ENCODE measurements around the gene NCAPD2. TPM values are rescaled to one million over a fixed set of nuclear protein-coding genes. Genes with fewer than 3 reads are reported as not detected.

NCAPD2 gene
- total RNA-seq, 1 experiment from 2014 or later, result 94.7 TPM

GRCh38 chr12:6532051-6532926, 38.4 kb downstream of the NCAPD2 start:
- Mint-ChIP-seq H3K9me3 (ENCODE audit: low read depth, unreplicated experiment) (no peaks in the 10 kb centered on the region), H3K4me1 (ENCODE audit: low read depth, unreplicated experiment) (peaks cover 27% of the 10 kb centered on the region), H3K27ac (ENCODE audit: unreplicated experiment) (peak overlapping the region; percentile 89), H3K4me3 (ENCODE audit: low read depth, unreplicated experiment) (peak overlapping the region; percentile 81), H3K36me3 (ENCODE audit: insufficient read depth, unreplicated experiment) (peaks cover 90% of the 10 kb centered on the region), H3K27me3 (ENCODE audit: unreplicated experiment) (no peaks in the 10 kb centered on the region)
- TF ChIP-seq CTCF (IDR thresholded peaks at IDR 0.05; ENCODE audit: unreplicated experiment), result no peak
- TSS peak; percentile 30 for BruUV-seq (replicated peaks)
- peak; percentile 72 for DNase-seq
- CTCF ChIA-PET, result interaction anchor here (1.1 kb wide), 1 partner anchor 38 kb away, joined by 4 read pairs; no protein-coding TSS in a partner anchor
- intact Hi-C loops (cut with micrococcal nuclease; ENCODE audit: unreplicated experiment), result loop anchor here (2.0 to 10.0 kb wide), 2 partner anchors 37 to 187 kb away; partner anchors contain the start of genes NCAPD2 and TNFRSF1A

- intact Hi-C loops (cut with micrococcal nuclease; ENCODE audit: unreplicated experiment), result loop anchor here (2.0 to 10.0 kb wide), 2 partner anchors 38 to 188 kb away; partner anchors contain the start of genes NCAPD2 and TNFRSF1A
- H3K27ac Mint-ChIP-seq (ENCODE audit: unreplicated experiment), result peak overlapping the region; percentile 89
- no peaks in the 10 kb centered on the region for H3K27me3 Mint-ChIP-seq (ENCODE audit: unreplicated experiment)
- H3K4me1 Mint-ChIP-seq (ENCODE audit: low read depth, unreplicated experiment), result peaks cover 27% of the 10 kb centered on the region
- DNase-seq, result peak; percentile 74
- H3K4me3 Mint-ChIP-seq (ENCODE audit: low read depth, unreplicated experiment), result peak overlapping the region; percentile 81
- H3K36me3 Mint-ChIP-seq (ENCODE audit: insufficient read depth, unreplicated experiment), result peaks cover 92% of the 10 kb centered on the region
- BruUV-seq (replicated peaks), result no TSS peak
- no peak for TF ChIP-seq CTCF (IDR thresholded peaks at IDR 0.05; ENCODE audit: unreplicated experiment)
- CTCF ChIA-PET, result interaction anchor here (1.1 kb wide), 1 partner anchor 38 kb away, joined by 4 read pairs; no protein-coding TSS in a partner anchor
- H3K9me3 Mint-ChIP-seq (ENCODE audit: low read depth, unreplicated experiment), result no peaks in the 10 kb centered on the region
These were observed 39.2 kb downstream of the NCAPD2 start for GRCh38 chr12:6532927-6533652.

- no peaks in the 10 kb centered on the region for H3K27me3 Mint-ChIP-seq (ENCODE audit: unreplicated experiment)
These were observed 39.7 kb downstream of the NCAPD2 start for GRCh38 chr12:6533653-6533922.

More at GRCh38 chr12:6533653-6533922, 39.7 kb downstream of the NCAPD2 start:
- BruUV-seq (replicated peaks), result no TSS peak
- H3K36me3 Mint-ChIP-seq (ENCODE audit: insufficient read depth, unreplicated experiment), result peaks cover 90% of the 10 kb centered on the region
- intact Hi-C loops (cut with micrococcal nuclease; ENCODE audit: unreplicated experiment), result loop anchor here (2.0 to 10.0 kb wide), 2 partner anchors 39 to 189 kb away; partner anchors contain the start of genes NCAPD2 and TNFRSF1A
- no peaks in the 10 kb centered on the region for H3K9me3 Mint-ChIP-seq (ENCODE audit: low read depth, unreplicated experiment)
- peaks cover 27% of the 10 kb centered on the region for H3K4me1 Mint-ChIP-seq (ENCODE audit: low read depth, unreplicated experiment)
- DNase-seq, result no peak
- peak overlapping the region; percentile 89 for H3K27ac Mint-ChIP-seq (ENCODE audit: unreplicated experiment)
- CTCF ChIA-PET, result interaction anchor here (0.6 to 2.0 kb wide), 5 partner anchors 21 to 80 kb away, joined by 3 to 7 read pairs (median 4); no protein-coding TSS in a partner anchor
- H3K4me3 Mint-ChIP-seq (ENCODE audit: low read depth, unreplicated experiment), result peak overlapping the region; percentile 81
- TF ChIP-seq CTCF (IDR thresholded peaks at IDR 0.05; ENCODE audit: unreplicated experiment), result no peak

Data from Calu3 (cell line).